Calu3 (cell line): ENCODE results near the gene DAPK2. TPM values are rescaled to one million over a fixed set of nuclear protein-coding genes. Genes with fewer than 3 reads are reported as not detected.

Source experiments
- BruUV-seq: library from RNA; stranded (reverse); fragments of 400-500 nt; replicated peaks from 2 replicates; lab custom pipeline; 2021; lab: Mats Ljungman, UMichigan
- CTCF ChIA-PET: fragments of 300-600 bp; sonication (Branson Sonifier 250); formaldehyde crosslinking; loops from one replicate; lab custom pipeline; 2022; ENCODE audit warnings: antibody characterized with exemption; lab: Charles Lee
- DNase-seq: peaks from one replicate; pipeline ENCODE4 v3.0.0; 2022
- H3K27ac Mint-ChIP-seq: one replicate; pipeline ENCODE4 v1.8.0; 2022; ENCODE audit warnings: mixed read lengths; ENCODE audit not compliant: unreplicated experiment
- H3K27me3 Mint-ChIP-seq: one replicate; pipeline ENCODE4 v1.8.0; 2022; ENCODE audit warnings: mixed read lengths; ENCODE audit not compliant: unreplicated experiment
- H3K36me3 Mint-ChIP-seq: one replicate; pipeline ENCODE4 v1.8.0; 2022; ENCODE audit warnings: mild to moderate bottlenecking, moderate library complexity, mixed read lengths; ENCODE audit not compliant: insufficient read depth, unreplicated experiment
- H3K4me1 Mint-ChIP-seq: one replicate; pipeline ENCODE4 v1.8.0; 2022; ENCODE audit warnings: mild to moderate bottlenecking, low read depth, mixed read lengths; ENCODE audit not compliant: unreplicated experiment
- H3K4me3 Mint-ChIP-seq: one replicate; pipeline ENCODE4 v1.8.0; 2022; ENCODE audit warnings: mild to moderate bottlenecking, low read depth, moderate library complexity, mixed read lengths; ENCODE audit not compliant: unreplicated experiment
- H3K9me3 Mint-ChIP-seq: one replicate; pipeline ENCODE4 v1.8.0; 2022; ENCODE audit warnings: low read depth, mixed read lengths; ENCODE audit not compliant: unreplicated experiment
- CTCF ChIP-seq: fragments of 200-600 bp; IDR thresholded peaks from one replicate; pipeline ENCODE4 v1.8.0; 2022; ENCODE audit warnings: antibody characterized with exemption; ENCODE audit not compliant: unreplicated experiment
- intact Hi-C: fragments of 100-400 bp; cut with micrococcal nuclease; formaldehyde crosslinking; loops from one replicate; pipeline ENCODE4 v1.10.0; 2022; ENCODE audit not compliant: unreplicated experiment
- total RNA-seq: library from RNA; stranded (reverse); gene quantifications from 2 replicates; pipeline ENCODE4 v1.2.3, GENCODE V29; 2022

Gene DAPK2
- total RNA-seq, 1 experiment from 2014 or later, result 1.1 TPM

- CTCF ChIA-PET, result interaction anchor here (0.9 to 1.7 kb wide), 2 partner anchors 101 to 1033 kb away, joined by 5 to 6 read pairs; partner anchors contain the start of gene CIAO2A
These were observed 54.0 kb downstream of the DAPK2 start for GRCh38 chr15:63992300-63992699.

GRCh38 chr15:63991706-63992105 is 54.6 kb downstream of the DAPK2 start:
- H3K36me3 Mint-ChIP-seq, result no peaks in the 10 kb centered on the region
- H3K4me1 Mint-ChIP-seq, result peaks cover 9% of the 10 kb centered on the region
- no peak for TF ChIP-seq CTCF
- BruUV-seq, result no TSS peak
- no peak for DNase-seq
- peaks cover 45% of the 10 kb centered on the region for H3K27me3 Mint-ChIP-seq
- H3K9me3 Mint-ChIP-seq, result no peaks in the 10 kb centered on the region
- H3K4me3 Mint-ChIP-seq, result no peak overlapping the region
- no peak overlapping the region for H3K27ac Mint-ChIP-seq
- CTCF ChIA-PET, result interaction anchor here (1.7 kb wide), 1 partner anchor 102 kb away, joined by 5 read pairs; the partner anchor contains the start of gene CIAO2A
- intact Hi-C loops, result no loop called here

More at GRCh38 chr15:63992300-63992699, 54.0 kb downstream of the DAPK2 start:
- peaks cover 51% of the 10 kb centered on the region for H3K27me3 Mint-ChIP-seq
- no peak overlapping the region for H3K27ac Mint-ChIP-seq
- no peak for TF ChIP-seq CTCF
- H3K9me3 Mint-ChIP-seq, result no peaks in the 10 kb centered on the region
- intact Hi-C loops, result no loop called here
- BruUV-seq, result no TSS peak
- DNase-seq, result no peak
- peaks cover 9% of the 10 kb centered on the region for H3K4me1 Mint-ChIP-seq
- H3K36me3 Mint-ChIP-seq, result no peaks in the 10 kb centered on the region
- H3K4me3 Mint-ChIP-seq, result no peak overlapping the region

GRCh38 chr15:63990454-63990853 is 55.8 kb downstream of the DAPK2 start:
- TF ChIP-seq CTCF, result no peak
- H3K27me3 Mint-ChIP-seq, result peaks cover 32% of the 10 kb centered on the region
- peaks cover 9% of the 10 kb centered on the region for H3K4me1 Mint-ChIP-seq
- DNase-seq, result no peak
- intact Hi-C loops, result no loop called here
- H3K4me3 Mint-ChIP-seq, result no peak overlapping the region
- CTCF ChIA-PET, result no interaction called here
- H3K27ac Mint-ChIP-seq, result no peak overlapping the region
- BruUV-seq, result no TSS peak
- no peaks in the 10 kb centered on the region for H3K9me3 Mint-ChIP-seq
- no peaks in the 10 kb centered on the region for H3K36me3 Mint-ChIP-seq

- Mint-ChIP-seq H3K36me3 (no peaks in the 10 kb centered on the region), H3K27ac (no peak overlapping the region), H3K4me3 (no peak overlapping the region), H3K27me3 (peaks cover 29% of the 10 kb centered on the region), H3K4me1 (no peaks in the 10 kb centered on the region), H3K9me3 (no peaks in the 10 kb centered on the region)
- TF ChIP-seq CTCF, result no peak
- DNase-seq, result no peak
- CTCF ChIA-PET, result interaction anchor here (0.7 to 1.1 kb wide), 3 partner anchors 11 to 82 kb away, joined by 3 read pairs; no protein-coding TSS in a partner anchor
- intact Hi-C loops, result no loop called here
- no TSS peak for BruUV-seq
These were observed 58.4 kb downstream of the DAPK2 start for GRCh38 chr15:63987796-63988378.
